Measurements from ENCODE around the gene OLFML1. TPM values are rescaled to one million over a fixed set of nuclear protein-coding genes. Genes with fewer than 3 reads are reported as not detected.
A peak's percentile ranks its signal among the peaks of the same experiment; 100 is the strongest.

The OLFML1 gene
- total RNA-seq, 3 donors from 2014 or later (not counting 1 experiment from before 2014, with no cell fraction given), result not detected

DNA sequence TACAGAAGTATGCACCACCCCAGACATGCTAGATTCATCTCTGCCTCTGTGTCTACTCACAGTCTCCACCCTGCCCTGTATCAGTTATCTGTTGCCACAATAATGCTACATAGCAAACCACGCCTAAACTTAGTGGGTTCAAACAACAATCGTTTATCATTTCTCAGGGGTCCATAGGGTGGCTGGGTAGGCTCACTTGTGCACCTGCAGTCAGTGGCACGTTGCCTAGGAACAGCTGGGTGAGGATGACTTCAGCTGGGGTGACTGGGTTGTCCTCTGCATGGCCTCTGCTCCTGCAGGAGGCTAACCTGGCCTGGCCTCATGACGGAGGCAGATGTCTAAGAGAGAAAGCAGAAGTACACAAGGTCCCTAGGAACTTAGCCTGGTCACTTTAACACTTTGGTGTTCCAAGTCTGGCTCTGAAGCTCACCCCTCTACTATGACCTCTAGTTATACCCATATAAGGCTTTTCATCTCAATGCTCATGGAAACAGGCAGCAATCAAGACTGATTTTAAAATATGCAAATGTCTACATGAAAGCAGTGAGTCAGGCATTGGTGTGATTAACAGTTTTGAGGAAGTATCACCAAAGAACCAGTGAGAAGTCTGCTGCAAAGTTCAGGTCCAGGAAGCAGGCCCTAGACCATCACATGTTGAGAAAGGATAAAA is 10.7 kb downstream of the OLFML1 start:
- H3K9me3 Mint-ChIP-seq, result no peaks in the 10 kb centered on the region

DNA sequence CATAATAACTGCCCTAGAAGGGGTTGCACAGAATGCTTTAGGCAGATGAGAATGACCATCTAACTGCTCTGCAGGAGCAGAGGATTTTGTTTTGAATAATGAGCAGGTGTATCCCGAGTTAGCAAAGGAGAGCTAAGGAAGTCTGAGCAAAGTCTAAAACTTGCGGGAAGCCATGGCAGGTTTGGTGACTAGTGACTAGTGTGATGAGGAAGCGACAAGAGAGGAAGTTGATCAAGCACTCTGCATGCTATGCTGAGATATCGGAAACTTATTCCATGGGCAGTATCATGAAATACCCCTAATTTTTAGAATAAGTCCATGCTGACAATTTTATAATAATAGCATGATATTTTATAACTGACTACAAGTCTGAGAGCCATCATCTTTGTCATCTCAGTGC is 12.9 kb downstream of the OLFML1 start:
- WGBS (ENCODE audit: insufficient coverage), result 16% methylated on average over 3 of the region's 4 CpGs
- no peak for ATAC-seq
- Histone ChIP-seq H3K36me3 (ENCODE audit: control insufficient read depth, insufficient read depth, low read length) (no peaks in the 10 kb centered on the region), H3K27ac (ENCODE audit: low read length) (no peak overlapping the region), H3K4me1 (ENCODE audit: control insufficient read depth, insufficient read depth, low read length) (peaks cover 4% of the 10 kb centered on the region), H3K4me3 (ENCODE audit: low read length) (no peak overlapping the region), H3K27me3 (ENCODE audit: control insufficient read depth, insufficient read depth, low read length) (no peaks in the 10 kb centered on the region), H3K9me3 (ENCODE audit: control insufficient read depth, insufficient read depth, low read length) (no peaks in the 10 kb centered on the region)
- no peaks in the 10 kb centered on the region for H3K36me3 Mint-ChIP-seq
- H3K4me1 Mint-ChIP-seq, result peaks cover 7 to 12% of the 10 kb centered on the region in 2 donors
- H3K9me3 Mint-ChIP-seq, result no peaks in the 10 kb centered on the region
- TF ChIP-seq, protein P1, sequence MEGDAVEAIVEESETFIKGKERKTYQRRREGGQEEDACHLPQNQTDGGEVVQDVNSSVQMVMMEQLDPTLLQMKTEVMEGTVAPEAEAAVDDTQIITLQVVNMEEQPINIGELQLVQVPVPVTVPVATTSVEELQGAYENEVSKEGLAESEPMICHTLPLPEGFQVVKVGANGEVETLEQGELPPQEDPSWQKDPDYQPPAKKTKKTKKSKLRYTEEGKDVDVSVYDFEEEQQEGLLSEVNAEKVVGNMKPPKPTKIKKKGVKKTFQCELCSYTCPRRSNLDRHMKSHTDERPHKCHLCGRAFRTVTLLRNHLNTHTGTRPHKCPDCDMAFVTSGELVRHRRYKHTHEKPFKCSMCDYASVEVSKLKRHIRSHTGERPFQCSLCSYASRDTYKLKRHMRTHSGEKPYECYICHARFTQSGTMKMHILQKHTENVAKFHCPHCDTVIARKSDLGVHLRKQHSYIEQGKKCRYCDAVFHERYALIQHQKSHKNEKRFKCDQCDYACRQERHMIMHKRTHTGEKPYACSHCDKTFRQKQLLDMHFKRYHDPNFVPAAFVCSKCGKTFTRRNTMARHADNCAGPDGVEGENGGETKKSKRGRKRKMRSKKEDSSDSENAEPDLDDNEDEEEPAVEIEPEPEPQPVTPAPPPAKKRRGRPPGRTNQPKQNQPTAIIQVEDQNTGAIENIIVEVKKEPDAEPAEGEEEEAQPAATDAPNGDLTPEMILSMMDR (IDR thresholded peaks at IDR 0.05), result no peak
- no peak overlapping the region for H3K27ac Mint-ChIP-seq
- DNase-seq, result no peak
- no peak overlapping the region for H3K4me3 Mint-ChIP-seq
- no peaks in the 10 kb centered on the region for H3K27me3 Mint-ChIP-seq (ENCODE audit: low read depth in 2 of 2)
- intact Hi-C loops (cut with micrococcal nuclease), result no loop called here

More for the DNA sequence above, 10.7 kb downstream of the OLFML1 start:
- peaks cover 7 to 12% of the 10 kb centered on the region in 2 donors for H3K4me1 Mint-ChIP-seq
- H3K27ac Mint-ChIP-seq, result peak overlapping the region in 1 of 2 donors; percentile 67
- no peak overlapping the region for H3K4me3 ChIP-seq (ENCODE audit: low read length)
- peaks cover 4% of the 10 kb centered on the region for H3K4me1 ChIP-seq (ENCODE audit: control insufficient read depth, insufficient read depth, low read length)
- TF ChIP-seq, protein P1 (IDR thresholded peaks at IDR 0.05), result no peak
- H3K27me3 ChIP-seq (ENCODE audit: control insufficient read depth, insufficient read depth, low read length), result no peaks in the 10 kb centered on the region
- intact Hi-C loops (cut with micrococcal nuclease), result no loop called here
- no peaks in the 10 kb centered on the region for H3K36me3 ChIP-seq (ENCODE audit: control insufficient read depth, insufficient read depth, low read length)
- peak overlapping the region; percentile 53 for H3K27ac ChIP-seq (ENCODE audit: low read length)
- WGBS (ENCODE audit: insufficient coverage), result 40% methylated on average over 4 of the region's 4 CpGs
- H3K9me3 ChIP-seq (ENCODE audit: control insufficient read depth, insufficient read depth, low read length), result no peaks in the 10 kb centered on the region
- no peak overlapping the region for H3K4me3 Mint-ChIP-seq
- no peaks in the 10 kb centered on the region for H3K27me3 Mint-ChIP-seq (ENCODE audit: low read depth in 2 of 2)
- peak; percentile 56 to 82 (median 70) for ATAC-seq
- DNase-seq, result no peak
- H3K36me3 Mint-ChIP-seq, result no peaks in the 10 kb centered on the region

DNA sequence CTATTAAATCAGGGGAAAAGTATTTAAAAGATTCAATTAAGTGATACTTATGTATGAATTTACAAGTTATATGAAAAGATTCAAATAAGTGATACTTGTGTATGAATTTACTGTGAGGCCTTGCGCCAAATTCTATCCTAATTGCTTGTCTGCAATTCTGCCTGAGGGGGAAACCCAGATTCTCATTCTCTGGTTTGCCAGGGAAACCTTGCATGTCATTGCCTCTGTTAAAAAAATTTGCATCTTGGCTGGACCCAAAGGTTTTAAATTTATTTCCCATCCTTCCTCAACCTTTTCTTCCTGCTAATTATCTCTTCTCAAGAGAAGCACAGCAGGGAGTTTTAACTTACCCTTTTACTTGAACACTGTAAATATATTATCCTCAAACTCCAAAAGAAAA is 13.8 kb downstream of the OLFML1 start:
- intact Hi-C loops (cut with micrococcal nuclease), result no loop called here
- ATAC-seq (no peak), DNase-seq (no peak)
- H3K36me3 Mint-ChIP-seq, result no peaks in the 10 kb centered on the region
- no peaks in the 10 kb centered on the region for H3K9me3 Mint-ChIP-seq
- H3K4me1 ChIP-seq (ENCODE audit: control insufficient read depth, insufficient read depth, low read length), result peaks cover 4% of the 10 kb centered on the region
- H3K4me1 Mint-ChIP-seq, result peaks cover 7 to 12% of the 10 kb centered on the region in 2 donors
- H3K36me3 ChIP-seq (ENCODE audit: control insufficient read depth, insufficient read depth, low read length), result no peaks in the 10 kb centered on the region
- TF ChIP-seq, protein P1 (IDR thresholded peaks at IDR 0.05), result no peak
- no peaks in the 10 kb centered on the region for H3K9me3 ChIP-seq (ENCODE audit: control insufficient read depth, insufficient read depth, low read length)
- H3K27me3 Mint-ChIP-seq (ENCODE audit: low read depth in 2 of 2), result no peaks in the 10 kb centered on the region
- WGBS (ENCODE audit: insufficient coverage), result 100% methylated on average over 1 of the region's 1 CpG
- no peak overlapping the region for H3K27ac Mint-ChIP-seq
- no peak overlapping the region for H3K4me3 ChIP-seq (ENCODE audit: low read length)
- H3K27me3 ChIP-seq (ENCODE audit: control insufficient read depth, insufficient read depth, low read length), result no peaks in the 10 kb centered on the region
- H3K4me3 Mint-ChIP-seq, result no peak overlapping the region
- H3K27ac ChIP-seq (ENCODE audit: low read length), result no peak overlapping the region

DNA sequence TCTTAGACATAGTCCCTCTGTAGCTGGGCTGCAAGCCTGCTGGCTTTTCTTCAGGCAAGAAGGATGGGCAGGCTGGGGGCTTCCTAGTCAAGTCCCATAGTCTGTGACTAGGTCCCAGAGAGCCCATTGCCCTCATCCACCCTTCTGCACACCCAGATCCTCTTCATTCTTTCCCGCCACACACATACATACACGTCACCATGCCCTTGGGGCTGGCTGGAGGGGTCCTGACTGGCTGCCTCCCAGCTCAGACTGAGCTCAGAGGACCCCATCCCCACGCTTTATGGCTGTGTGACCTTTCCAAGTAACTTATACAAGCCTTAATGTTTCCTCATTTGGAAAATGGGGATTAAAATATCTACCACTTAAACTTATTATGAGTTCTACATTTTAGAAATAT is 14.9 kb downstream of the OLFML1 start:
- Histone ChIP-seq H3K36me3 (ENCODE audit: control insufficient read depth, insufficient read depth, low read length) (no peaks in the 10 kb centered on the region), H3K27ac (ENCODE audit: low read length) (no peak overlapping the region), H3K4me1 (ENCODE audit: control insufficient read depth, insufficient read depth, low read length) (peaks cover 4% of the 10 kb centered on the region), H3K4me3 (ENCODE audit: low read length) (no peak overlapping the region), H3K9me3 (ENCODE audit: control insufficient read depth, insufficient read depth, low read length) (no peaks in the 10 kb centered on the region), H3K27me3 (ENCODE audit: control insufficient read depth, insufficient read depth, low read length) (no peaks in the 10 kb centered on the region)
- no peak overlapping the region for H3K27ac Mint-ChIP-seq
- WGBS (ENCODE audit: insufficient coverage), result 94% methylated on average over 3 of the region's 3 CpGs
- peaks cover 7 to 12% of the 10 kb centered on the region in 2 donors for H3K4me1 Mint-ChIP-seq
- DNase-seq (no peak), ATAC-seq (no peak)
- TF ChIP-seq, protein P1 (IDR thresholded peaks at IDR 0.05), result no peak
- no peaks in the 10 kb centered on the region for H3K27me3 Mint-ChIP-seq (ENCODE audit: low read depth in 2 of 2)
- H3K9me3 Mint-ChIP-seq, result no peaks in the 10 kb centered on the region
- no peak overlapping the region for H3K4me3 Mint-ChIP-seq
- H3K36me3 Mint-ChIP-seq, result no peaks in the 10 kb centered on the region
- intact Hi-C loops (cut with micrococcal nuclease), result no loop called here

All from natural killer cell (primary cell).